ENCODE data around the gene HNRNPF. TPM values are rescaled to one million over a fixed set of nuclear protein-coding genes. Genes with fewer than 3 reads are reported as not detected.
A peak's percentile ranks its signal among the peaks of the same experiment; 100 is the strongest.

Gene HNRNPF
- total and polyA plus RNA-seq, 2 donors (not counting 3 experiments of a cell fraction or from before 2014, with no cell fraction given) = 144 to 230 TPM

- peaks cover 4% of the 10 kb centered on the region for H4K20me1 ChIP-seq (replicated peaks; ENCODE audit: control insufficient read depth, extremely low read depth, insufficient read depth, low read length)
- ChIA-PET CTCF (no interaction called here), POLR2A (no interaction called here)
- DNase-seq (ENCODE audit: low read depth, low spot score) (no peak), FAIRE-seq (no peak)
- H3K4me1 ChIP-seq (ENCODE audit: control insufficient read depth, extremely low read depth, insufficient read depth, low read length) = no peaks in the 10 kb centered on the region
- peaks cover 32 to 42% of the 10 kb centered on the region in 2 experiments for H3K36me3 ChIP-seq (ENCODE audit: control insufficient read depth in 2 of 2, extremely low read depth in 1 of 2, insufficient read depth in 2 of 2, low read length in 2 of 2)
- no peak overlapping the region for H3K27ac ChIP-seq (ENCODE audit: insufficient read depth, low read depth, low read length)
- no peaks in the 10 kb centered on the region for H3K9me3 ChIP-seq (replicated peaks; ENCODE audit: control insufficient read depth, insufficient read depth, low read length)
- no peak overlapping the region for H2AFZ ChIP-seq (ENCODE audit: low read depth, low read length)
- no TSS peak for BruUV-seq (replicated peaks)
- TF ChIP-seq POLR2AphosphoS5 (IDR thresholded peaks at IDR 0.05; ENCODE audit: insufficient read depth, low read depth, low read length) (no peak), CTCF (IDR thresholded peaks at IDR 0.05; ENCODE audit: extremely low read depth in 1 of 2, insufficient read depth in 1 of 2, low read depth in 1 of 2, low read length in 2 of 2) (no peak)
- peaks cover 43% of the 10 kb centered on the region for H3K79me2 ChIP-seq (ENCODE audit: control insufficient read depth, insufficient read depth, low read length)
- no peaks in the 10 kb centered on the region for H3K27me3 ChIP-seq (ENCODE audit: control insufficient read depth in 2 of 2, insufficient read depth in 2 of 2, low read length in 2 of 2)
- no peaks in the 10 kb centered on the region for H3K9me1 ChIP-seq (replicated peaks; ENCODE audit: control insufficient read depth, extremely low read depth, insufficient read depth, low read length)
- dilution Hi-C loops (cut with MboI; ENCODE audit: extremely low pct_ligation_motif_present, low sequenced_read_pairs) = no loop called here
- no peak overlapping the region for H3K4me3 ChIP-seq (replicated peaks in 1 of 3; ENCODE audit: insufficient read depth in 1 of 3, low read depth in 1 of 3, low read length in 3 of 3)
- no peak overlapping the region for H3K4me2 ChIP-seq (ENCODE audit: insufficient read depth, low read length)
- intact Hi-C loops (cut with micrococcal nuclease) = no loop called here
- H3K9ac ChIP-seq (replicated peaks; ENCODE audit: extremely low read depth, insufficient read depth, low read length) = no peak overlapping the region
Observed at GRCh38 chr10:43387678-43388032, 21.3 kb downstream of the HNRNPF start.

GRCh38 chr10:43386981-43387677 lies 21.9 kb downstream of the HNRNPF start:
- no peaks in the 10 kb centered on the region for H3K4me1 ChIP-seq (ENCODE audit: control insufficient read depth, extremely low read depth, insufficient read depth, low read length)
- H3K27ac ChIP-seq (ENCODE audit: insufficient read depth, low read depth, low read length) = no peak overlapping the region
- TF ChIP-seq JUN (IDR thresholded peaks at IDR 0.05; ENCODE audit: borderline replicate concordance, insufficient read depth, insufficient read length, low read depth) = no peak
- no peak for TF ChIP-seq POLR2AphosphoS5 (IDR thresholded peaks at IDR 0.05; ENCODE audit: insufficient read depth, low read depth, low read length)
- TF ChIP-seq FOS (IDR thresholded peaks at IDR 0.05; ENCODE audit: borderline replicate concordance, insufficient read depth, low read length) = no peak
- TF ChIP-seq CTCF (IDR thresholded peaks at IDR 0.05; ENCODE audit: extremely low read depth in 1 of 2, insufficient read depth in 1 of 2, low read depth in 1 of 2, low read length in 2 of 2) = no peak
- no peak for TF ChIP-seq POLR2A (IDR thresholded peaks at IDR 0.05; ENCODE audit: low read depth, low read length)
- TF ChIP-seq GATA2 (IDR thresholded peaks at IDR 0.05; ENCODE audit: insufficient read depth, insufficient read length, low read depth, low read length) = no peak
- no peak for TF ChIP-seq MYC (IDR thresholded peaks at IDR 0.05; ENCODE audit: low read depth, low read length)
- TF ChIP-seq EZH2 (IDR thresholded peaks at IDR 0.05; ENCODE audit: borderline replicate concordance, low read depth, low read length, severe bottlenecking) = no peak
- no peak for TF ChIP-seq MAX (IDR thresholded peaks at IDR 0.05; ENCODE audit: insufficient read depth, insufficient read length)

More at GRCh38 chr10:43386981-43387677, 21.9 kb downstream of the HNRNPF start:
- H3K36me3 ChIP-seq (ENCODE audit: control insufficient read depth in 2 of 2, extremely low read depth in 1 of 2, insufficient read depth in 2 of 2, low read length in 2 of 2) = peaks cover 28 to 41% of the 10 kb centered on the region in 2 experiments
- peaks cover 4% of the 10 kb centered on the region for H4K20me1 ChIP-seq (replicated peaks; ENCODE audit: control insufficient read depth, extremely low read depth, insufficient read depth, low read length)
- dilution Hi-C loops (cut with MboI; ENCODE audit: extremely low pct_ligation_motif_present, low sequenced_read_pairs) (no loop called here), intact Hi-C loops (cut with micrococcal nuclease) (no loop called here)
- FAIRE-seq = no peak
- H3K9me1 ChIP-seq (replicated peaks; ENCODE audit: control insufficient read depth, extremely low read depth, insufficient read depth, low read length) = no peaks in the 10 kb centered on the region
- no peak overlapping the region for H3K4me2 ChIP-seq (ENCODE audit: insufficient read depth, low read length)
- H3K9ac ChIP-seq (replicated peaks; ENCODE audit: extremely low read depth, insufficient read depth, low read length) = no peak overlapping the region
- H3K9me3 ChIP-seq (replicated peaks; ENCODE audit: control insufficient read depth, insufficient read depth, low read length) = no peaks in the 10 kb centered on the region
- ChIA-PET POLR2A (no interaction called here), CTCF (no interaction called here)
- no peaks in the 10 kb centered on the region for H3K27me3 ChIP-seq (ENCODE audit: control insufficient read depth in 2 of 2, insufficient read depth in 2 of 2, low read length in 2 of 2)
- DNase-seq (ENCODE audit: low read depth, low spot score) = no peak
- peaks cover 39% of the 10 kb centered on the region for H3K79me2 ChIP-seq (ENCODE audit: control insufficient read depth, insufficient read depth, low read length)
- TSS peak; percentile 21 for BruUV-seq (replicated peaks)
- no peak overlapping the region for H2AFZ ChIP-seq (ENCODE audit: low read depth, low read length)
- no peak overlapping the region for H3K4me3 ChIP-seq (replicated peaks in 1 of 3; ENCODE audit: insufficient read depth in 1 of 3, low read depth in 1 of 3, low read length in 3 of 3)
